ENCODE data around the gene PRRT1. TPM values are rescaled to one million over a fixed set of nuclear protein-coding genes. Genes with fewer than 3 reads are reported as not detected.

PRRT1 gene
- total RNA-seq, 2 experiments from 2014 or later = 0.47 to 2.4 TPM

GRCh38 chr6:32149092-32149755 is 2.5 kb downstream of the PRRT1 start:
- Histone ChIP-seq H3K4me3 (ENCODE audit: low read depth, low read length, poor library complexity, severe bottlenecking) (no peak overlapping the region), H3K27ac (ENCODE audit: low read depth, low read length, poor library complexity, severe bottlenecking) (no peak overlapping the region), H3K36me3 (ENCODE audit: insufficient read depth, low read length) (no peaks in the 10 kb centered on the region), H3K4me2 (ENCODE audit: low read length) (no peak overlapping the region), H3K9me3 (ENCODE audit: low read length) (no peaks in the 10 kb centered on the region), H3K4me1 (ENCODE audit: insufficient read depth, low read length, poor library complexity, severe bottlenecking) (peaks cover 12% of the 10 kb centered on the region), H3K9me2 (ENCODE audit: insufficient read depth, low read length) (no peaks in the 10 kb centered on the region), H2AFZ (ENCODE audit: low read length) (no peak overlapping the region), H3K79me2 (ENCODE audit: insufficient read depth, low read depth, low read length) (no peaks in the 10 kb centered on the region), H4K20me1 (ENCODE audit: insufficient read depth, low read length) (no peaks in the 10 kb centered on the region)
- ChIA-PET POLR2A (no interaction called here), CTCF (ENCODE audit: unreplicated experiment) (no interaction called here)
- no TSS peak for BruUV-seq (replicated peaks)
- intact Hi-C loops (cut with micrococcal nuclease; ENCODE audit: unreplicated experiment) = no loop called here
- TF ChIP-seq CTCF (conservative IDR thresholded peaks at IDR 0.05; ENCODE audit: low read length) (no peak), EZH2phosphoT487 (IDR thresholded peaks at IDR 0.05; ENCODE audit: borderline replicate concordance, low read depth, low read length) (no peak)
- DNase-seq (ENCODE audit: low spot score) = no peak

- no peaks in the 10 kb centered on the region for H3K79me2 ChIP-seq (ENCODE audit: insufficient read depth, low read depth, low read length)
- no TSS peak for BruUV-seq (replicated peaks)
- TF ChIP-seq CTCF (conservative IDR thresholded peaks at IDR 0.05; ENCODE audit: low read length) = 0 out of 2 replicates have a peak, but pooled peaks have one; percentile 15
- no peak for TF ChIP-seq EZH2phosphoT487 (IDR thresholded peaks at IDR 0.05; ENCODE audit: borderline replicate concordance, low read depth, low read length)
- no peaks in the 10 kb centered on the region for H3K9me3 ChIP-seq (ENCODE audit: low read length)
- no peak overlapping the region for H3K4me2 ChIP-seq (ENCODE audit: low read length)
- no peaks in the 10 kb centered on the region for H3K9me2 ChIP-seq (ENCODE audit: insufficient read depth, low read length)
- H2AFZ ChIP-seq (ENCODE audit: low read length) = no peak overlapping the region
- intact Hi-C loops (cut with micrococcal nuclease; ENCODE audit: unreplicated experiment) = no loop called here
- POLR2A ChIA-PET = no interaction called here
- H3K27ac ChIP-seq (ENCODE audit: low read depth, low read length, poor library complexity, severe bottlenecking) = no peak overlapping the region
- H4K20me1 ChIP-seq (ENCODE audit: insufficient read depth, low read length) = no peaks in the 10 kb centered on the region
- H3K4me1 ChIP-seq (ENCODE audit: insufficient read depth, low read length, poor library complexity, severe bottlenecking) = peaks cover 9% of the 10 kb centered on the region
- CTCF ChIA-PET (ENCODE audit: unreplicated experiment) = no interaction called here
- H3K36me3 ChIP-seq (ENCODE audit: insufficient read depth, low read length) = no peaks in the 10 kb centered on the region
- DNase-seq (ENCODE audit: low spot score) = no peak
- H3K4me3 ChIP-seq (ENCODE audit: low read depth, low read length, poor library complexity, severe bottlenecking) = no peak overlapping the region
Observed at GRCh38 chr6:32148289-32149091, 3.2 kb downstream of the PRRT1 start.

All from OCI-LY7 (cell line).